Kidney (tissue), 14 donors: ENCODE results near the gene NUP188. TPM values are rescaled to one million over a fixed set of nuclear protein-coding genes. Genes with fewer than 3 reads are reported as not detected.

Experiments used
- DNase-seq, 5 donors: peaks; one replicate each; pipeline ENCODE4 v3.0.0-alpha.2; 2013 to 2020
- FAIRE-seq: peaks from 2 replicates; lab custom pipeline; 2012; peaks lifted over from hg19 to GRCh38; lab: Jason Lieb, UNC
- H3K27ac ChIP-seq, 2 donors: one replicate each; pipeline ENCODE4 v1.7.0; 2013; ENCODE audit warnings: low read depth in 2 of 2, low read length in 2 of 2, inconsistent platforms in 1 of 2
- H3K27me3 ChIP-seq: one replicate; pipeline ENCODE4 v1.7.1; 2013; ENCODE audit warnings: low read length, inconsistent platforms; ENCODE audit not compliant: control insufficient read depth, insufficient read depth
- H3K36me3 ChIP-seq, 3 donors: one replicate each; pipeline versions ENCODE4 v1.7.0 to v1.7.1; 2013; ENCODE audit warnings: low read length in 3 of 3, control low read depth in 1 of 3, inconsistent platforms in 1 of 3; ENCODE audit not compliant: insufficient read depth in 3 of 3, control insufficient read depth in 2 of 3
- H3K4me1 ChIP-seq, 3 donors: one replicate each; pipeline versions ENCODE4 v1.7.0 to v1.7.1; 2013; ENCODE audit warnings: low read length in 3 of 3, inconsistent platforms in 1 of 3, low read depth in 1 of 3; ENCODE audit not compliant: control insufficient read depth in 2 of 3, insufficient read depth in 2 of 3
- H3K4me3 ChIP-seq, 3 donors: one replicate each; pipeline versions ENCODE4 v1.7.0 to v1.8.1; 2013; ENCODE audit warnings: low read length in 3 of 3, control low read depth in 1 of 3, inconsistent platforms in 1 of 3
- H3K9ac ChIP-seq, 3 donors: one replicate each; pipeline versions ENCODE4 v1.7.0 to v1.7.1; 2013; ENCODE audit warnings: low read length in 3 of 3, control low read depth in 1 of 3, inconsistent platforms in 1 of 3
- H3K9me3 ChIP-seq, 3 donors: one replicate each; pipeline versions ENCODE4 v1.7.0 to v1.7.1; 2013; ENCODE audit warnings: low read length in 3 of 3, control low read depth in 1 of 3, inconsistent platforms in 1 of 3; ENCODE audit not compliant: control insufficient read depth in 2 of 3, insufficient read depth in 1 of 3
- CTCF ChIP-seq: IDR thresholded peaks from 3 replicates; pipeline ENCODE4 v1.5.1; 2012; ENCODE audit warnings: mild to moderate bottlenecking, moderate library complexity, borderline replicate concordance; ENCODE audit not compliant: insufficient read depth; ENCODE audit errors: extremely low read depth
- intact Hi-C: fragments of 100-400 bp; cut with DNase I; formaldehyde crosslinking; loops from one replicate; pipeline ENCODE4 v1.11.1; 2022
- polyA plus RNA-seq: library from polyadenylated mRNA; stranded (reverse); fragments of 350-450 nt; fragmentation: Illumina TruSeq; extraction: RNeasy Lipid Tissue Mini Kit (QIAGEN cat#74804); gene quantifications from one replicate; pipeline ENCODE4 v1.2.3, GENCODE V29; 2014; ENCODE audit warnings: low read depth, low replicate concordance; ENCODE audit not compliant: insufficient read depth
- total RNA-seq: library from RNA; stranded (reverse); fragmentation: NEBNext Ultra II Directional; extraction: Animal tissue kit (Norgen Biotek cat#: 25700); gene quantifications from one replicate; pipeline ENCODE4 v1.2.1, GENCODE V29; 2021
- donor health status: control.
- donor health status: control.
- donor health status: control.
- donor health status: control.
- donor health status: control.
- donor health status: DM: yes; HTN: yes; CAD: no.
- donor health status: Normal renal cell carcinoma (clear cell type).

NUP188 gene
- total and polyA plus RNA-seq, 2 donors from 2014 or later: 6.4 to 27.9 TPM

- intact Hi-C loops: no loop called here
Observed at GRCh38 chr9:128923493-128923883, 24.0 kb upstream of the NUP188 start.

GRCh38 chr9:128927731-128928411 is 19.6 kb upstream of the NUP188 start:
- no peak for FAIRE-seq
- peak in 4 of 5 donors; percentile 66 to 77 (median 72) for DNase-seq
- Histone ChIP-seq H3K9ac (no peak overlapping the region), H3K4me3 (no peak overlapping the region), H3K4me1 (peaks cover 0 to 2% (median 2%) of the 10 kb centered on the region in 3 donors), H3K27ac (no peak overlapping the region), H3K36me3 (no peaks in the 10 kb centered on the region), H3K27me3 (no peaks in the 10 kb centered on the region), H3K9me3 (no peaks in the 10 kb centered on the region)
- intact Hi-C loops: no loop called here
- peak; percentile 98 for TF ChIP-seq CTCF

More at GRCh38 chr9:128923493-128923883, 24.0 kb upstream of the NUP188 start:
- Histone ChIP-seq H3K4me3 (no peak overlapping the region), H3K27ac (no peak overlapping the region), H3K9me3 (no peaks in the 10 kb centered on the region), H3K36me3 (no peaks in the 10 kb centered on the region), H3K27me3 (no peaks in the 10 kb centered on the region), H3K9ac (no peak overlapping the region), H3K4me1 (peaks cover 2 to 20% (median 15%) of the 10 kb centered on the region in 3 donors)
- TF ChIP-seq CTCF: no peak
- FAIRE-seq: no peak
- DNase-seq: no peak

- H3K4me1 ChIP-seq: peaks cover 0 to 2% (median 2%) of the 10 kb centered on the region in 3 donors
- H3K9ac ChIP-seq: no peak overlapping the region
- no peak overlapping the region for H3K4me3 ChIP-seq
- TF ChIP-seq CTCF: no peak
- H3K9me3 ChIP-seq: no peaks in the 10 kb centered on the region
- no peak for DNase-seq
- no peak for FAIRE-seq
- no peaks in the 10 kb centered on the region for H3K36me3 ChIP-seq
- H3K27me3 ChIP-seq: no peaks in the 10 kb centered on the region
- intact Hi-C loops: no loop called here
- no peak overlapping the region for H3K27ac ChIP-seq
Observed at GRCh38 chr9:128928624-128929023, 18.9 kb upstream of the NUP188 start.
